GM12892 (cell line): ENCODE results near the gene TTC19.

Source experiments
- DNase-seq: peaks from one replicate; pipeline ENCODE4 v3.0.0; 2011; ENCODE audit not compliant: insufficient read length
- FAIRE-seq: peaks from 2 replicates; lab custom pipeline; 2011; peaks lifted over from hg19 to GRCh38; lab: Jason Lieb, UNC
- POLR2A ChIP-seq: IDR thresholded peaks from 2 replicates; pipeline ENCODE4 v1.6.1; 2011; ENCODE audit warnings: low read depth, low read length, control low read depth
- POLR2AphosphoS5 ChIP-seq: IDR thresholded peaks from 2 replicates; pipeline ENCODE4 v1.6.1; 2011; ENCODE audit warnings: low read depth, low read length, control low read depth
- TAF1 ChIP-seq: IDR thresholded peaks from 2 replicates; pipeline ENCODE4 v1.6.1; 2011; ENCODE audit warnings: low read depth, mild to moderate bottlenecking, control low read depth, low read length, borderline replicate concordance

Gene TTC19

DNA sequence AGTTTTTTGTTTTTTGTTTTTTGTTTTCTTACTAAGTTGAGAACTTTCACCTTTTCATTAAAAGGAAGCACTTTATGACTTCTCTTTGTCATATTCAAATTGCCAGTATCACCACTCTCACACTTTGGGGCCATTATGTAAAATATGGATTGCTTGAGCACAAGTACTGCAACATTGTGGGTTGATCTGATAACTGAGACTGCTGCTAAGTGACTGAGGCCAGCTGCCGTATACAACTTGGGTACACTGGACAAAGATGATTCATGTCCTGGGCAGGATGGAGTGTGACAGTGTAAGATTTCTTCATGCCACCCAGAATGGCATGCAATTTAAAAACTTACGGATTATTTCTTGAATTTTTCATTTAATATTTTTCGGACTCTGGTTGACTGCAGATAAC is 7.8 kb downstream of the TTC19 start:
- TF ChIP-seq POLR2AphosphoS5: no peak
- no peak for TF ChIP-seq POLR2A
- no peak for TF ChIP-seq TAF1
- DNase-seq: no peak
- no peak for FAIRE-seq

DNA sequence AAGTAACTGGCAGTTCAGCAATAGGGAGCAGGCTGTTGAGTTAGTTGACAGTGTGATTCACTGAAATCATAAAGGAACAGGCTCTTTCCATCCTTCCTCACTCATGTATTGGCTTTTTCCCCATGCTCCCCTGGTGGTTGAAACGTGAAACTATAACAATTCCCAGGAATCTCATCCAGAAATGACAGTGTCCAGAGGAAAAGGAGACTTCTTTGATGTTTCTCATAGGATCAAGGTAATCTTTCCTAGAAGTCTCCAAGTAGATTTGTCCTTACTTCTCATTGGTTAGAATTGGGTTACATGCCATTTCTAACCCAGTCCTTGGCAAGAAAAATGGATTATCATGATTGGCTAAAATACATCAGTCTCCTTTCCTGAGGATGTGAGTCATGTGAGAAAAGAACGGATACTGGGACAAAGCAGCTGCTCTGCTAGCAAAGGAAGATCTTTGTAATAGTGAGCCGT is 14.4 kb downstream of the TTC19 start:
- no peak for TF ChIP-seq TAF1
- no peak for TF ChIP-seq POLR2A
- no peak for TF ChIP-seq POLR2AphosphoS5
- FAIRE-seq: no peak
- DNase-seq: no peak

DNA sequence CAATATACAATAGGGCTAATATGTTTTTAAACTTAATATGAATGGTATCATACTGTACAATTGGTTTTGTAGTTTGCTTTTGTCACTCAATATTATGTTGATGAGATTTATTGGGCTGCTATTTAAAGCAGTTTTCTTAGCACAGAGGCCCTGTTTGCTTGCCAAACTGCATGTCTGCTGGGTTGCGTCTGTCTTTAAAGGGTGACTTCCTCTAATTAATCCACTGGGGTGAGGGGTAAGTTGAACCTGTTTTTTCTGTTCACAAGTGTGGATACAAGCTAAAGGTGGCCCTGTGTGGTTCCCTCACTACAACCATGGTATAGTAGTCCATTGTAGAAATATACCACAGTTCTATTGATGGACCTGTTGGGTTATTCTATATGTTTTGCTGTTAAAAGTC is 19.7 kb downstream of the TTC19 start:
- TF ChIP-seq POLR2AphosphoS5 (no peak), TAF1 (no peak), POLR2A (no peak)
- FAIRE-seq (no peak), DNase-seq (no peak)

DNA sequence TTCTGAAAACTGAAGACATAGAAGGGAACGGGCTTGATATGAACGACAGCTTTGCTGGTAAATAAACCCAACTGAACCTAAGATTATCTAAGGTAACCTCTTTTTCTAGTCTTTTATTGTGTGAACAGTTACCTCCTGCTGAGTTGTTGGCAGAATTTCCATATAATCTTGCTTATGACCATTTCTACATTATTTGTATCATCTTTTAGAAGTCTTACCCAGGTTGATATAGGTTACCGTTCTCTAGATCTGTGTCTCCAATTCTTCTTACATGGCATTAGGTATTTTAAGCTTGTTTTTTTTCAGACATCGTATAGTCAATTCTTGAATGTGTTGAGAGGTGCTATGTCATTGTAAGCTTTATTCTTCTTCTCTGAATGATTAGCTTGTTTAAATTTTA is 24.3 kb downstream of the TTC19 start:
- DNase-seq (no peak), FAIRE-seq (no peak)
- TF ChIP-seq POLR2A: no peak
- no peak for TF ChIP-seq TAF1
- TF ChIP-seq POLR2AphosphoS5: no peak

DNA sequence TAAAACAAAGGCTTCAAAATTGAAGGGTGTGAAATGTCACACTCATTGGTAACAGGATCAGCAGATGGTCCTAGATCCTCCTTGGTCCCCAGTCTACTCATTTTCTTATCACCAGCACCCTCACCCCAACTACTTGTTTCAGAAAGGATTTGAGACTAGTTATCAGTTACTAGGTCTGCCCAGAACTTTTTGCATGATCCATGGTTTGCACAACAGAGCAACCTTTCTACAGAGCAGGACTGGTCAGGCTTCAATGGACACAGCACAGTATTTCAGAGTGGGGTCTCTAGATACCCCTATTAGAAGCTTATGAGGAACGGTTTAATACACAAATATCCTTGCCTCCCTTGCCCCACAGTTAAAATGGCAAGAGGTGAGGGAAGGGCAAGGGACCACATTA is 25.6 kb downstream of the TTC19 start:
- no peak for FAIRE-seq
- DNase-seq: no peak
- no peak for TF ChIP-seq TAF1

DNA sequence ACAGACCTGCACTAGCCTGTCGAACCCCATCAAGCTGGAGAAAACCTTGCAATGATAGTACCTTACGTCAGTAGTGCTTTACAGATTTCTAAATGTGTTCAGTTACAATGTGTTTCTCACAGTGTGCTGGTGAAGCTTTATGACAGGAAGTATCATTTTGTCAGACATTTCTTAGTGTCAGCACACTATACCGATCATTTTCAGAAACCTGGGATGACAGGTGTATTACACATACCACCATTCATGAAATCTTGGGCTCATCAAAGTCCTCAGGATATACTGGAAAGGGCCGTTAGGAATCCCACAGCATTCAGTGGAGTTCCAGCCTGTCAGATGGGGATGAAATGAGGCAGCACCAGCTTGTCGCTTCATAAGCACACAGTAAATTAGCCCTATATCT is 27.3 kb downstream of the TTC19 start:
- TF ChIP-seq TAF1: no peak
- no peak for TF ChIP-seq POLR2AphosphoS5
- no peak for TF ChIP-seq POLR2A
- FAIRE-seq: peak; percentile 79
- DNase-seq: no peak

DNA sequence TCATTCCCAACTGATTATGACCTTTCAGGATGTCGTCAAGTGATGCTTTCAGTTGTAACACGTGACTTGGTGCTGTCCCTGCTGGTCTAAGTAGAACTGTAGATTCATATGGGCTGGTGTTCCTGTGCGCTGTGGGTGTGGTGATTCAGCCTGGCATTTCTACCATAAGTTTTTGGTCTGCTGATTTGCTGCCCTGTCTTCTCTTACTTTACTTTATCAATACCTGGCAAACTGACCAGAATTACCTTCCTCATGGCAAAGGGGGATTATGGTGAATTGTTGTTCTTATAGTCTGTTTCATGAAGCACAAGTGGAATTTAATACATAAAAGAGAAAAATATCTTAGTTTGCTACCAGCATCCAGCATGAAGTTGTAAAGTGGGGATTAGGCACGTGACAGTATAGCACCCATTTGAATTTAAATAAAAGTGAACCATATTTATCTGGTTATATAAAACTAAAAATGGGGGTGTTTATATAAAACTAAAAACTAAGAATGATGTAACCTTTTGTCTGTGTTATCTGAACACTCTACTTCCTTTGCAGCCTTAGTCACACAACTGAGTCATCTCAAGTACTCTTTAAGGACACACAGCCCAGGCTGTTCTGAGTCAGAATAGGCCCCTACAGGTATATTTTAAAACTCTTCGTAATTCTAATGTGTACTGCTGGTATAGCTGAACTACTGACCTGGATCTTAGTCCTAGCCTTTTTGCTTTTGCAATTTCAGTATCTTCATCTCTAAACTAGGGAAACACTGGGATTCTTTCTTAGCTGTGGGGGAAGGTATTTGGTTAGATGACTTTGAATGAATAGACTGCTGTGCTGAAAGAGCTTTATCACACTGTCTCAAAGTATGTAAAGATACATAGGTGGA is 28.3 kb downstream of the TTC19 start:
- FAIRE-seq: peak; percentile 86

DNA sequence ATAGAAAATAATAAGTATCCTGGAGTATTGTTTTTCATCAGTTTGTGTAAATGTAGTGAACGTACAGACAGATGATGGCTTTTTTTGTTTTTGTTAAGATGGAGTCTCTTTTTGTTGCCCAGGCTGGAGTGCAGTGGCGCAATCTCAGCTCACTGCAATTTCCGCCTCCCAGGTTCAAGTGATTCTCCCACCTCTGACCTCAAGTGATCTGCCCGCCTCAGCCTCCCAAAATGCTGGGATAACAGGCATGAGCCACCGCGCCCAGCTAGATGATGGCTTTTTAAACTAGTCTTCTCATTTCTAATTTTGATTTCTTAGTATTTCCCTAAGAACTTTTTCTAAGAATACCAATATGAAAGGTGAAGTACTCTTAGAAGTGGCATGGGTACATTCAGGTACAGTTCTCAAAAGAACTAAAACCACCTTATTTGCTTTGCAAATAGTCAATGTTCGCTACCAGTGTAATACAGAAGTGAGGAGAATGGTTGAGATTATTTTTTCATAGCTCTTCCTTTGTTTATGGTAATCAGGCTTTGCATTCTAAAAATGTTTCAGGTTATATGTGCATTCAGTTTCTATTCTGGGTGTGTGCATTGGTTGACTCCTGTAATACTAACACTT is 34.2 kb downstream of the TTC19 start:
- DNase-seq: no peak
- no peak for FAIRE-seq
- TF ChIP-seq TAF1 (no peak), POLR2AphosphoS5 (no peak), POLR2A (no peak)

More for the DNA sequence above, 28.3 kb downstream of the TTC19 start:
- DNase-seq: peak; percentile 23
- TF ChIP-seq TAF1 (no peak), POLR2AphosphoS5 (peak; percentile 56; the same call in 1 of the 2 replicates)

DNA sequence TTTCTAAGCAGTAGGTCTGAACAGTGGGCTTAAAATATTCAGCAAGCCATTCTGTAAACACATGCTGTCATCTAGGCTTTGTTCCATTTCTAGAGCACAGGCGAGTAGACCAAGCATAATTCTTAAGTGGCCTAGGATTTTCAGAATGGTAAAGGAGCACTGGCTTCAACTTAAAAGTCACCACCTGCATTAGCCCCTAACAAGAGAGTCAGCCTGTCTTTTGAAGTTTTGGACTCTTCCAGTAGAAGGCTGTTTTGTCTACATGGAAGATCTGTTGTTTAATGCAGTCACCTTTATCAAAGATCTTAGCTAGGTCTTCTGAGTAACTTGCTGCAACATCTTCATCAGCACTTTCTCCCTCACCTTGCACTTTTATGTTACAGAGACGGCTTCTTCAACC is 36.6 kb downstream of the TTC19 start:
- FAIRE-seq: no peak
- DNase-seq: no peak
- TF ChIP-seq TAF1 (no peak), POLR2AphosphoS5 (no peak), POLR2A (no peak)

DNA sequence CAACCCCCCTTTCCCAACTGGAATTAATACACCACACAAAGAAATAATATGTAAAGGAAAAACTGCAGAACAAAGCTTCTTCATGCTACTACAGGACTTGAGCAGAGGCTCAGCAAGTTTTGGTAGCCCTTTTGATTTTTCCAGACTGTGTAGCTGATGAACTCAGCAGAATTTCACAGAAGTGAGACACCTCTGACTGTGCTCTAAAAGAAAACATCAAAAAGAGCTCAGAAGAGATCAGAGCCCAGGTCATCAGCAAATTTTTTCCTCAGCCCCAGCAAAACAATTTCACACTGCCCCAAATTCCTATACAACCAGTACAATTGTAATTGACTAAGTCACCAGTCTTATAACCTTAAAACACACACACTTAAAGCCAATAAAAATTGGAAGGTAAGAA is 38.0 kb downstream of the TTC19 start:
- TF ChIP-seq POLR2AphosphoS5: no peak
- FAIRE-seq (no peak), DNase-seq (no peak)

DNA sequence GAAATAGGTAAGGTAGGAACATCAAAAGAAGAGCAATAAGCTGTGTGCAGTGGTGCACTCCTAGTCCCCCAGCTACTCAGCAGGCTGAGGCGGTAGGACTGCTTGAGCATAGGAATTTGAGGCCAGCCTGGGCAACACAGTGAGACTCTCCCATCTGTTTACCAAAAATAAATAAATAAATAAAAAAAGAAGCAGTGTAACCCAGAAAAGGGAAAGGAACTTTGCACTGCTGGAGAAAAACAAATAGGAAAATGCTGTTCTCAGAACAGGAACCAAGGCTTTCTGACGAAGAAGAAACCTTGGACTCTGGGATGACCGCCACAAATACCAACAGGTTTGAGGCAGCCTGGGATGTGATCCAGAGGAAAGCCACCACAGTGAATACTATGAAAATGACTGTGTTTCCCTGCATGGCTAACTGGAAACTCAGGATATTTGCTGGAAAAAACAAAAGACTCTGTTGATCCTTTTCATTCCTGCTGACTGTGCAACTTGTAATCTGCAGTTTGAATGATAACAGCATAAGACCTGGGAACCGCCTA is 41.2 kb downstream of the TTC19 start:
- DNase-seq (no peak), FAIRE-seq (no peak)
- no peak for TF ChIP-seq TAF1
- no peak for TF ChIP-seq POLR2AphosphoS5
- TF ChIP-seq POLR2A: no peak

DNA sequence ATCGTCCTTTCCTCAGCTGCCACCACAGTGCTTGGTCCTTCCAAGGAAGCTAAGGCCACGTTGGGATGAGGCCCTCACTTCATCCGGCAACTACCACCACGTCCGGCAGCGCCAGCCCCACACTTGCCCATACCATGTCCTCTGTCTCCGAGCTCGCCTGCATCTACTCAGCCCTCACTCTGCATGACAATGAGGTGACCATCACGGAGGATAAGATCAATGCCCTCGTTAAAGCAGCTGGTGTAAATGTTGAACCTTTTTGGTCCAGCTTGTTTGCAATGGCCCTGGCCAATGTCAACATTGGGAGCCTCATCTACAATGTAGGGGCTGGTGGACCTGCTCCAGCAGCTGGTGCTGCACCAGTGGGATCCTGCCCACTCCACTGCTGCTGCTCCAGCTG is 44.9 kb downstream of the TTC19 start:
- no peak for TF ChIP-seq TAF1
- no peak for TF ChIP-seq POLR2AphosphoS5
- TF ChIP-seq POLR2A: no peak
- DNase-seq (no peak), FAIRE-seq (no peak)
